Coronary artery (tissue), 2 donors: ENCODE measurements around the gene COBLL1.

Source experiments
- DNase-seq: peaks from one replicate; pipeline ENCODE4 v3.0.0-alpha.2; 2017; ENCODE audit warnings: low spot score
- H3K27ac ChIP-seq, 2 donors: fragments of 200-600 bp; sonication (generic); one replicate each; pipeline ENCODE4 v1.5.1; 2016 to 2019
- H3K4me3 ChIP-seq: fragments of 200-600 bp; sonication (generic); 2 replicates; pipeline ENCODE4 v1.5.1; 2016; ENCODE audit warnings: mild to moderate bottlenecking, moderate library complexity
- CTCF ChIP-seq: fragments of 200-600 bp; sonication (generic); IDR thresholded peaks from one replicate; pipeline ENCODE4 v1.5.1; 2019; ENCODE audit warnings: antibody characterized with exemption

Gene COBLL1

GRCh38 chr2:164696634-164697033 lies 145.0 kb downstream of the COBLL1 start:
- no peak for DNase-seq
- Histone ChIP-seq H3K4me3 (no peak overlapping the region), H3K27ac (no peak overlapping the region)
- TF ChIP-seq CTCF: no peak

- no peak overlapping the region for H3K27ac ChIP-seq
- TF ChIP-seq CTCF: no peak
- H3K4me3 ChIP-seq: no peak overlapping the region
- no peak for DNase-seq
Observed at GRCh38 chr2:164694275-164694695, 147.3 kb downstream of the COBLL1 start.

- DNase-seq: no peak
- TF ChIP-seq CTCF: no peak
- Histone ChIP-seq H3K27ac (no peak overlapping the region), H3K4me3 (no peak overlapping the region)
Observed at GRCh38 chr2:164693834-164694233, 147.8 kb downstream of the COBLL1 start.

- H3K27ac ChIP-seq: no peak overlapping the region
- H3K4me3 ChIP-seq: no peak overlapping the region
- no peak for DNase-seq
- no peak for TF ChIP-seq CTCF
Observed at GRCh38 chr2:164693390-164693789, 148.2 kb downstream of the COBLL1 start.

GRCh38 chr2:164692958-164693357 lies 148.7 kb downstream of the COBLL1 start:
- no peak for TF ChIP-seq CTCF
- Histone ChIP-seq H3K27ac (no peak overlapping the region), H3K4me3 (no peak overlapping the region)
- DNase-seq: no peak

GRCh38 chr2:164692114-164692513 lies 149.5 kb downstream of the COBLL1 start:
- Histone ChIP-seq H3K4me3 (no peak overlapping the region), H3K27ac (no peak overlapping the region)
- DNase-seq: no peak
- no peak for TF ChIP-seq CTCF

- no peak overlapping the region for H3K4me3 ChIP-seq
- TF ChIP-seq CTCF: no peak
- H3K27ac ChIP-seq: no peak overlapping the region
- no peak for DNase-seq
Observed at GRCh38 chr2:164691346-164691887, 150.2 kb downstream of the COBLL1 start.
